ENCODE results near the gene MCF2L2. TPM values are rescaled to one million over a fixed set of nuclear protein-coding genes. Genes with fewer than 3 reads are reported as not detected.
A peak's percentile ranks its signal among the peaks of the same experiment; 100 is the strongest.

Gene MCF2L2
- total and polyA plus RNA-seq, 2 donors (not counting 3 experiments of a cell fraction or from before 2014, with no cell fraction given): 0.15 to 1.1 TPM

DNA sequence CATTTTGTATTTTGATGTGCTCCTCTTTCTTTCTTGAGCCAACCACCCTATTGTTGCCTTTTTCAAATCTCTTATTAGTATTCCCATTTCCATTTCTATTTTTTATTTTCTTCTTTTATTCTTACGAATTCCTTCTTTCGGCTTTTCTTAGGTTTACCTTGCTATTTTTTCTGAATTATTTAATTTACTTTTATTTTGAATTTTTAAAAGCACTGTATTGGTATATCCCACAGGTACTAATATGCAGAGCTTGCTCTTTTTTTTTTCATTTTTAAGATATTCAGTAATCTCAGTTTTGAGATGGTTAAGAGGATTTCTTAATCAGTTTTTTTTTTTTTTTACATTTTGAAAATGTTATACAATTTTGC is 18.4 kb upstream of the MCF2L2 start:
- CTCF ChIA-PET: interaction anchor here (1.1 to 2.2 kb wide), 3 partner anchors 33 to 262 kb away, joined by 3 to 7 read pairs (median 4); no protein-coding TSS in a partner anchor
- Histone ChIP-seq H3K4me2 (ENCODE audit: insufficient read depth, low read length) (peak overlapping the region; percentile 78), H3K4me3 (replicated peaks in 1 of 3; ENCODE audit: insufficient read depth in 1 of 3, low read depth in 1 of 3, low read length in 3 of 3) (peak overlapping the region; percentile 35 to 81 (median 78)), H4K20me1 (replicated peaks; ENCODE audit: control insufficient read depth, extremely low read depth, insufficient read depth, low read length) (no peaks in the 10 kb centered on the region), H3K9ac (replicated peaks; ENCODE audit: extremely low read depth, insufficient read depth, low read length) (peak overlapping the region; percentile 20), H3K36me3 (ENCODE audit: control insufficient read depth in 2 of 2, extremely low read depth in 1 of 2, insufficient read depth in 2 of 2, low read length in 2 of 2) (no peaks in the 10 kb centered on the region), H3K9me1 (replicated peaks; ENCODE audit: control insufficient read depth, extremely low read depth, insufficient read depth, low read length) (no peaks in the 10 kb centered on the region), H3K4me1 (ENCODE audit: control insufficient read depth, extremely low read depth, insufficient read depth, low read length) (peaks cover 17% of the 10 kb centered on the region), H3K79me2 (ENCODE audit: control insufficient read depth, insufficient read depth, low read length) (no peaks in the 10 kb centered on the region), H2AFZ (ENCODE audit: low read depth, low read length) (no peak overlapping the region), H3K27ac (ENCODE audit: insufficient read depth, low read depth, low read length) (no peak overlapping the region), H3K9me3 (replicated peaks; ENCODE audit: control insufficient read depth, insufficient read depth, low read length) (peaks cover 2% of the 10 kb centered on the region), H3K27me3 (ENCODE audit: control insufficient read depth in 2 of 2, insufficient read depth in 2 of 2, low read length in 2 of 2) (no peaks in the 10 kb centered on the region)
- no peak for DNase-seq (ENCODE audit: low read depth, low spot score)
- POLR2A ChIA-PET: no interaction called here
- intact Hi-C loops (cut with micrococcal nuclease) (loop anchor here (1.0 kb wide), 1 partner anchor 19 kb away; the partner anchor contains the start of gene MCF2L2), dilution Hi-C loops (cut with MboI; ENCODE audit: extremely low pct_ligation_motif_present, low sequenced_read_pairs) (no loop called here)
- BruUV-seq (replicated peaks): no TSS peak
- FAIRE-seq: no peak
- TF ChIP-seq JUN (IDR thresholded peaks at IDR 0.05; ENCODE audit: borderline replicate concordance, insufficient read depth, insufficient read length, low read depth) (no peak), POLR2A (IDR thresholded peaks at IDR 0.05; ENCODE audit: low read depth, low read length) (no peak), FOS (IDR thresholded peaks at IDR 0.05; ENCODE audit: borderline replicate concordance, insufficient read depth, low read length) (no peak), EZH2 (IDR thresholded peaks at IDR 0.05; ENCODE audit: borderline replicate concordance, low read depth, low read length, severe bottlenecking) (no peak), GATA2 (IDR thresholded peaks at IDR 0.05; ENCODE audit: insufficient read depth, insufficient read length, low read depth, low read length) (no peak), POLR2AphosphoS5 (IDR thresholded peaks at IDR 0.05; ENCODE audit: insufficient read depth, low read depth, low read length) (no peak), MYC (IDR thresholded peaks at IDR 0.05; ENCODE audit: low read depth, low read length) (no peak)
- TF ChIP-seq, protein P1, sequence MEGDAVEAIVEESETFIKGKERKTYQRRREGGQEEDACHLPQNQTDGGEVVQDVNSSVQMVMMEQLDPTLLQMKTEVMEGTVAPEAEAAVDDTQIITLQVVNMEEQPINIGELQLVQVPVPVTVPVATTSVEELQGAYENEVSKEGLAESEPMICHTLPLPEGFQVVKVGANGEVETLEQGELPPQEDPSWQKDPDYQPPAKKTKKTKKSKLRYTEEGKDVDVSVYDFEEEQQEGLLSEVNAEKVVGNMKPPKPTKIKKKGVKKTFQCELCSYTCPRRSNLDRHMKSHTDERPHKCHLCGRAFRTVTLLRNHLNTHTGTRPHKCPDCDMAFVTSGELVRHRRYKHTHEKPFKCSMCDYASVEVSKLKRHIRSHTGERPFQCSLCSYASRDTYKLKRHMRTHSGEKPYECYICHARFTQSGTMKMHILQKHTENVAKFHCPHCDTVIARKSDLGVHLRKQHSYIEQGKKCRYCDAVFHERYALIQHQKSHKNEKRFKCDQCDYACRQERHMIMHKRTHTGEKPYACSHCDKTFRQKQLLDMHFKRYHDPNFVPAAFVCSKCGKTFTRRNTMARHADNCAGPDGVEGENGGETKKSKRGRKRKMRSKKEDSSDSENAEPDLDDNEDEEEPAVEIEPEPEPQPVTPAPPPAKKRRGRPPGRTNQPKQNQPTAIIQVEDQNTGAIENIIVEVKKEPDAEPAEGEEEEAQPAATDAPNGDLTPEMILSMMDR (IDR thresholded peaks at IDR 0.05; ENCODE audit: extremely low read depth in 1 of 2, insufficient read depth in 1 of 2, low read depth in 1 of 2, low read length in 2 of 2): no peak
- TF ChIP-seq, protein P2, sequence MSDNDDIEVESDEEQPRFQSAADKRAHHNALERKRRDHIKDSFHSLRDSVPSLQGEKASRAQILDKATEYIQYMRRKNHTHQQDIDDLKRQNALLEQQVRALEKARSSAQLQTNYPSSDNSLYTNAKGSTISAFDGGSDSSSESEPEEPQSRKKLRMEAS (IDR thresholded peaks at IDR 0.05; ENCODE audit: insufficient read depth, insufficient read length): no peak
